ENCODE measurements around the gene GRIK4. TPM values are rescaled to one million over a fixed set of nuclear protein-coding genes. Genes with fewer than 3 reads are reported as not detected.

GRIK4 gene
- total RNA-seq, 1 donor from 2014 or later = 4.3 TPM

DNA sequence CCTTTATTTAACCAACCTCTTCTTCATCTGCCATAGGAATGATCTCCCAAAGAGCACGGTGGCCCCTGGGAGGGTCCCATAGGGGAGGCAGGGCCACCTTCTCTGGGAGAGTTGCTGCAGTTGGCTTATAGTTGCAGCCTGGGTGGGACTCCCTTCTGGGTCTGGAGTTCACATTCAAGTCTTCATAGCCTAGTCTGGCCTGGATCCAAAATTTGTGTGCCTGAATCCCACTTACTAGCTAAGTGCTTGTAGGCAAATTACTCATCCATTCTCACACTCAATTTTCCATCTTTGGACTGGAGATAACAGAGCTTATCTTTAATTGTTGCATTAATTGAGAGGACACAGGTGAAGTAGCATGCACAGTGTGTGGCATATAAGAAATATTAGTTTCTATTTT is 163.6 kb downstream of the GRIK4 start:
- DNase-seq = no peak
- Histone ChIP-seq H3K36me3 (no peaks in the 10 kb centered on the region), H3K4me3 (no peak overlapping the region), H3K4me1 (no peaks in the 10 kb centered on the region), H3K27me3 (no peaks in the 10 kb centered on the region), H3K27ac (no peak overlapping the region), H3K9me3 (no peaks in the 10 kb centered on the region)
- no peak for ATAC-seq
- intact Hi-C loops (cut with DNase I) = no loop called here
- TF ChIP-seq, protein P1, sequence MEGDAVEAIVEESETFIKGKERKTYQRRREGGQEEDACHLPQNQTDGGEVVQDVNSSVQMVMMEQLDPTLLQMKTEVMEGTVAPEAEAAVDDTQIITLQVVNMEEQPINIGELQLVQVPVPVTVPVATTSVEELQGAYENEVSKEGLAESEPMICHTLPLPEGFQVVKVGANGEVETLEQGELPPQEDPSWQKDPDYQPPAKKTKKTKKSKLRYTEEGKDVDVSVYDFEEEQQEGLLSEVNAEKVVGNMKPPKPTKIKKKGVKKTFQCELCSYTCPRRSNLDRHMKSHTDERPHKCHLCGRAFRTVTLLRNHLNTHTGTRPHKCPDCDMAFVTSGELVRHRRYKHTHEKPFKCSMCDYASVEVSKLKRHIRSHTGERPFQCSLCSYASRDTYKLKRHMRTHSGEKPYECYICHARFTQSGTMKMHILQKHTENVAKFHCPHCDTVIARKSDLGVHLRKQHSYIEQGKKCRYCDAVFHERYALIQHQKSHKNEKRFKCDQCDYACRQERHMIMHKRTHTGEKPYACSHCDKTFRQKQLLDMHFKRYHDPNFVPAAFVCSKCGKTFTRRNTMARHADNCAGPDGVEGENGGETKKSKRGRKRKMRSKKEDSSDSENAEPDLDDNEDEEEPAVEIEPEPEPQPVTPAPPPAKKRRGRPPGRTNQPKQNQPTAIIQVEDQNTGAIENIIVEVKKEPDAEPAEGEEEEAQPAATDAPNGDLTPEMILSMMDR (IDR thresholded peaks at IDR 0.05) = no peak

DNA sequence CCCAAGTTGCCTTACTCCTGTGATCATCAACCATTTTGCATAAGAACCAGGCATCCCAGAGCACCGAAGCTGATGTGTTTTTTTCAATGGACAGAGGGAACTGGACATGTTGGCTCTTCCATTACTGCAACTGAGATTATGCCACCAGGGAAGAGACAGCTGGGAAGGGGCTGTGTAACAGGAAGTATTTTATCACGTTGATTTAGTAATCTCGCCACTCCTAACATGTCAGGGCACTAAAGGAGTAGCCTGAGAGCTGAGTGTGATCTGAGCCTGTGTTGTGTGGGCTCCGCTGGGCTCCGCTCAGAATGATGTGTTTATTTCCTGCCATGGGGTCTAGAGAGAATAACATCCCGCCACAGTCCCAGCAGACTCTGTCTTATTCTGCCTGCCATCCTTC is 165.4 kb downstream of the GRIK4 start:
- DNase-seq = no peak
- H3K4me3 ChIP-seq = no peak overlapping the region
- no peaks in the 10 kb centered on the region for H3K36me3 ChIP-seq
- ATAC-seq = no peak
- no peak overlapping the region for H3K27ac ChIP-seq
- no peaks in the 10 kb centered on the region for H3K4me1 ChIP-seq
- TF ChIP-seq, protein P1 (IDR thresholded peaks at IDR 0.05) = no peak
- H3K27me3 ChIP-seq = peaks cover 1% of the 10 kb centered on the region
- intact Hi-C loops (cut with DNase I) = no loop called here
- no peaks in the 10 kb centered on the region for H3K9me3 ChIP-seq

DNA sequence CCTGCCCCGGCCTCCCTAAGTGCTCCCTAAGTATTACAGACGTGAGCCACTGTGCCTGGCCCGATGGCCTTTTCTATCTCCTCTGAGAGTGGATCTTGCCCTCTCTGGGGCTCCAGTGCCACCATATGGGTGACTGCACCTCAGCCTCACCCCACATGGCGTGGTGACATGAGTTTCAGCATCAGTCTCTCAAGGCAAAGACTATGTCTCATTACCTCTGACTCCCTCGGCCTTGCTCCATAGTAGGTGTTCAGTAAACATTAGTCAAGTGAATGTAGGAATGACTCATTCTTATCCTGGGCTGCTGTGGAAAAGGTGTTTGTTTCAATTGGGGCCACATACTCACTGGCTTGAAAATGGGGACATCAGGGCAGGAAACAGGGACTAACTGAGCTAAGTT is 168.8 kb downstream of the GRIK4 start:
- Histone ChIP-seq H3K4me3 (no peak overlapping the region), H3K27ac (no peak overlapping the region), H3K27me3 (peaks cover 18% of the 10 kb centered on the region), H3K9me3 (no peaks in the 10 kb centered on the region), H3K36me3 (no peaks in the 10 kb centered on the region), H3K4me1 (no peaks in the 10 kb centered on the region)
- ATAC-seq (no peak), DNase-seq (no peak)
- TF ChIP-seq, protein P1 (IDR thresholded peaks at IDR 0.05) = no peak
- intact Hi-C loops (cut with DNase I) = no loop called here

DNA sequence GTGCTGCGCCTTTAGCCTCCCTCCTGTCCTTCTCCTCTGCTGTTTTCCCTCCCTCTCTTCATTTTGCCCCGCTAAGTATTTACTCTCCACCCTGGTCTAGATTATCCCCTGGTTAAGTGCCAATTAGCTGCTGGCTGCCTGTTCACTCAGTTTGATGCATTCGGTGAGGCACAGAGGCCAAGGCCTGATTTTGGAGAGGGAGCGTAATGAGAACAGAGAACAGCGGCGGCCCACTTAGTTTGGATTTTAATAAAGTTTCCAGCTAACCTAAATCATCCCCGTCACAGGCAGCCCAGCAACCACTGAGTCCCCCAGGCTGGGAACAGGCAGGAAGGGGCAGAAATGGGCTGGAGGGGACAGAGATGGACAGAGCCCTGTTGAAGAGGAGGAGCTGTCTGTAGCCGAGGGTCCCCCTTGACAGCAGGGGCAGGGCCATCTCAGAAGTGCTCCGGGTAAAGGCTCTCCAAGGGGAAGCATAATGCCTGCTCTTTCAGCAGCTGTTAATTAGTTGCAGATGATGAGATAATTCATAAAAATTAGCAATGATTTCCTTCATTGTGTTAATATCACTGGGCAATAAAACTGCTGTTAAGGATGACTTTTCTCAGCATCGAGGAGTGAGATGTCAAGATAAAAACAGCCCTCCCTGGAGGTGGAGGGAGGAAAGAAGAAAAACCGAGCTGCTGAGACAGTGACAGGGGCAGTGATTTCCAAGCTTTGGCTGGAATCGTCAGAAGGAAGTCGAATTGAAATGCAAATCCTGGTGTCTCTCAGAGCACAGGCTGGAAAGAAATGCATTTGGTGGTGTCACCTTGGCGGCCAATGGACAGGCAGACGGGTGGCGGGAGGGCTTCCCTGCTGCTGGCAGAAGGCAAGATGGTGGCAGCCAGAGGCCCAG is 170.1 kb downstream of the GRIK4 start:
- TF ChIP-seq, protein P1 (IDR thresholded peaks at IDR 0.05) = no peak
- Histone ChIP-seq H3K36me3 (no peaks in the 10 kb centered on the region), H3K27me3 (peaks cover 18% of the 10 kb centered on the region), H3K9me3 (no peaks in the 10 kb centered on the region), H3K27ac (no peak overlapping the region), H3K4me1 (no peaks in the 10 kb centered on the region), H3K4me3 (no peak overlapping the region)
- ATAC-seq (no peak), DNase-seq (no peak)
- intact Hi-C loops (cut with DNase I) = no loop called here

DNA sequence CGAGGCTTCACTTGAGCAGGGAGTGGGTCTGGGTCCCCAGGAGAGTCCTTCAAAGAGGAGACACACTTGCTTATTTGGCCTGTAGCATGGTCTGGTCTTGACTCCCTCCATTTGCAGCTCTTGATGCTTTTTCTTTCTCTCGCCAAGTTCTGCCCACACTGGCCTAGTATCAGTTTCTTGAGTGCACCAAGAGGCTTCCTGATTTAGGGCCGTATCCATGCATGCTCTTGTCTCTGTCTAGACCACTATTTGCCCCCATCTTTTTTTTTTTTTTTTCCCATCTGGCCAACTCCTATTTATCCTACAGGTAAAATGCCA is 170.7 kb downstream of the GRIK4 start:
- intact Hi-C loops (cut with DNase I) = no loop called here
- Histone ChIP-seq H3K27me3 (peaks cover 18% of the 10 kb centered on the region), H3K36me3 (no peaks in the 10 kb centered on the region), H3K9me3 (no peaks in the 10 kb centered on the region), H3K27ac (no peak overlapping the region), H3K4me1 (no peaks in the 10 kb centered on the region), H3K4me3 (no peak overlapping the region)
- TF ChIP-seq, protein P1 (IDR thresholded peaks at IDR 0.05) = no peak
- no peak for DNase-seq
- ATAC-seq = no peak

Data from upper lobe of right lung (tissue), 1 donor.